H1 (cell line): ENCODE measurements around the gene KIT. TPM values are rescaled to one million over a fixed set of nuclear protein-coding genes. Genes with fewer than 3 reads are reported as not detected.
A peak's percentile ranks its signal among the peaks of the same experiment; 100 is the strongest.

ENCODE experiments used
- CREB1 ChIP-seq: IDR thresholded peaks from 2 replicates; pipeline ENCODE4 v1.6.1; 2012; ENCODE audit warnings: inconsistent platforms
- POU5F1 ChIP-seq: IDR thresholded peaks from 2 replicates; pipeline ENCODE4 v1.6.1; 2011; ENCODE audit warnings: low read depth, mild to moderate bottlenecking, low read length, moderate library complexity
- RXRA ChIP-seq: IDR thresholded peaks from 2 replicates; pipeline ENCODE4 v1.6.1; 2011; ENCODE audit warnings: low read depth, mild to moderate bottlenecking, low read length, moderate library complexity; ENCODE audit not compliant: insufficient read depth
- SP1 ChIP-seq: IDR thresholded peaks from 2 replicates; pipeline ENCODE4 v1.6.1; 2011; ENCODE audit warnings: low read depth, low read length
- TBP ChIP-seq: IDR thresholded peaks from 2 replicates; pipeline ENCODE4 v1.6.1; 2011; ENCODE audit warnings: low read depth, low read length, improper control_type of control experiment
- YY1 ChIP-seq: IDR thresholded peaks from 2 replicates; pipeline ENCODE4 v1.6.1; 2011; ENCODE audit warnings: low read depth, mild to moderate bottlenecking, low read length
- polyA plus RNA-seq, 7 experiments: library from polyadenylated mRNA; depleted of rRNA in 3 of 7; stranded (reverse) in 5 of 7; unstranded in 2 of 7; fragments of >200 nt in 5 of 7; fragments of 200-250 nt in 2 of 7; gene quantifications; 1 replicate in 5 of 7; 2 replicates in 1 of 7; 4 replicates in 1 of 7; pipeline versions ENCODE4 v1.2.1 to v1.2.3, GENCODE V29; 2011 to 2013; ENCODE audit warnings: missing spikeins in 2 of 7, mixed read lengths in 2 of 7
- total RNA-seq: library from RNA; stranded (reverse); fragmentation: NEBNext Ultra II Directional; extraction: Animal tissue kit (Norgen Biotek cat#: 25700); gene quantifications from 2 replicates; pipeline ENCODE4 v1.2.1, GENCODE V29; 2021
- TF ChIP-seq, protein P1 (sequence below): fragments of 300-600 bp; sonication (generic); IDR thresholded peaks from 2 replicates; pipeline ENCODE4 v1.7.1; 2012; ENCODE audit warnings: low read length, moderate library complexity, mild to moderate bottlenecking, inconsistent platforms; ENCODE audit not compliant: insufficient replicate concordance

Gene KIT
- total and polyA plus RNA-seq, 2 of the 8 experiments (the other 6 are each of a cell fraction or from before 2014, with no cell fraction given): 14.4 to 24.8 TPM

DNA sequence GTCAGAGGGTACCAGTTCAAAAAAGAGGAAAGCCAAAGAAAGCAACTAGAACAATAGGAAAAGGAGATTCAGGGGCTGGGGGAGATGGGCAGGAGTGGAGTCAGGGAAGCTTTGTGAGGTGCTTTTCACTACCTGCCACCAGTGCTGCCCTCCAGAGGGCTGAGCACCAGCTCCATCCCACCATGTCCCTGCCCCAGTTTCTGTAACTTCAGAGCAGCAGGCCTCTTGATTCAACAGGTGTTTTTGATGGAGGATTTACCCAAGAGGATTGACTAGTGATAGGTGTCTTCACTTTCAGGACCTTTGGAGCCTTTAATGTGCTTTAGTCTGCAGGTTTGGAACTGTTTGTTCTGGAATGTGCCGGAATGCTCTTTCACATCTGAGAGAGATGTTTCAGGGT lies 12.1 kb downstream of the KIT start (continued):
- TF ChIP-seq, protein P1, sequence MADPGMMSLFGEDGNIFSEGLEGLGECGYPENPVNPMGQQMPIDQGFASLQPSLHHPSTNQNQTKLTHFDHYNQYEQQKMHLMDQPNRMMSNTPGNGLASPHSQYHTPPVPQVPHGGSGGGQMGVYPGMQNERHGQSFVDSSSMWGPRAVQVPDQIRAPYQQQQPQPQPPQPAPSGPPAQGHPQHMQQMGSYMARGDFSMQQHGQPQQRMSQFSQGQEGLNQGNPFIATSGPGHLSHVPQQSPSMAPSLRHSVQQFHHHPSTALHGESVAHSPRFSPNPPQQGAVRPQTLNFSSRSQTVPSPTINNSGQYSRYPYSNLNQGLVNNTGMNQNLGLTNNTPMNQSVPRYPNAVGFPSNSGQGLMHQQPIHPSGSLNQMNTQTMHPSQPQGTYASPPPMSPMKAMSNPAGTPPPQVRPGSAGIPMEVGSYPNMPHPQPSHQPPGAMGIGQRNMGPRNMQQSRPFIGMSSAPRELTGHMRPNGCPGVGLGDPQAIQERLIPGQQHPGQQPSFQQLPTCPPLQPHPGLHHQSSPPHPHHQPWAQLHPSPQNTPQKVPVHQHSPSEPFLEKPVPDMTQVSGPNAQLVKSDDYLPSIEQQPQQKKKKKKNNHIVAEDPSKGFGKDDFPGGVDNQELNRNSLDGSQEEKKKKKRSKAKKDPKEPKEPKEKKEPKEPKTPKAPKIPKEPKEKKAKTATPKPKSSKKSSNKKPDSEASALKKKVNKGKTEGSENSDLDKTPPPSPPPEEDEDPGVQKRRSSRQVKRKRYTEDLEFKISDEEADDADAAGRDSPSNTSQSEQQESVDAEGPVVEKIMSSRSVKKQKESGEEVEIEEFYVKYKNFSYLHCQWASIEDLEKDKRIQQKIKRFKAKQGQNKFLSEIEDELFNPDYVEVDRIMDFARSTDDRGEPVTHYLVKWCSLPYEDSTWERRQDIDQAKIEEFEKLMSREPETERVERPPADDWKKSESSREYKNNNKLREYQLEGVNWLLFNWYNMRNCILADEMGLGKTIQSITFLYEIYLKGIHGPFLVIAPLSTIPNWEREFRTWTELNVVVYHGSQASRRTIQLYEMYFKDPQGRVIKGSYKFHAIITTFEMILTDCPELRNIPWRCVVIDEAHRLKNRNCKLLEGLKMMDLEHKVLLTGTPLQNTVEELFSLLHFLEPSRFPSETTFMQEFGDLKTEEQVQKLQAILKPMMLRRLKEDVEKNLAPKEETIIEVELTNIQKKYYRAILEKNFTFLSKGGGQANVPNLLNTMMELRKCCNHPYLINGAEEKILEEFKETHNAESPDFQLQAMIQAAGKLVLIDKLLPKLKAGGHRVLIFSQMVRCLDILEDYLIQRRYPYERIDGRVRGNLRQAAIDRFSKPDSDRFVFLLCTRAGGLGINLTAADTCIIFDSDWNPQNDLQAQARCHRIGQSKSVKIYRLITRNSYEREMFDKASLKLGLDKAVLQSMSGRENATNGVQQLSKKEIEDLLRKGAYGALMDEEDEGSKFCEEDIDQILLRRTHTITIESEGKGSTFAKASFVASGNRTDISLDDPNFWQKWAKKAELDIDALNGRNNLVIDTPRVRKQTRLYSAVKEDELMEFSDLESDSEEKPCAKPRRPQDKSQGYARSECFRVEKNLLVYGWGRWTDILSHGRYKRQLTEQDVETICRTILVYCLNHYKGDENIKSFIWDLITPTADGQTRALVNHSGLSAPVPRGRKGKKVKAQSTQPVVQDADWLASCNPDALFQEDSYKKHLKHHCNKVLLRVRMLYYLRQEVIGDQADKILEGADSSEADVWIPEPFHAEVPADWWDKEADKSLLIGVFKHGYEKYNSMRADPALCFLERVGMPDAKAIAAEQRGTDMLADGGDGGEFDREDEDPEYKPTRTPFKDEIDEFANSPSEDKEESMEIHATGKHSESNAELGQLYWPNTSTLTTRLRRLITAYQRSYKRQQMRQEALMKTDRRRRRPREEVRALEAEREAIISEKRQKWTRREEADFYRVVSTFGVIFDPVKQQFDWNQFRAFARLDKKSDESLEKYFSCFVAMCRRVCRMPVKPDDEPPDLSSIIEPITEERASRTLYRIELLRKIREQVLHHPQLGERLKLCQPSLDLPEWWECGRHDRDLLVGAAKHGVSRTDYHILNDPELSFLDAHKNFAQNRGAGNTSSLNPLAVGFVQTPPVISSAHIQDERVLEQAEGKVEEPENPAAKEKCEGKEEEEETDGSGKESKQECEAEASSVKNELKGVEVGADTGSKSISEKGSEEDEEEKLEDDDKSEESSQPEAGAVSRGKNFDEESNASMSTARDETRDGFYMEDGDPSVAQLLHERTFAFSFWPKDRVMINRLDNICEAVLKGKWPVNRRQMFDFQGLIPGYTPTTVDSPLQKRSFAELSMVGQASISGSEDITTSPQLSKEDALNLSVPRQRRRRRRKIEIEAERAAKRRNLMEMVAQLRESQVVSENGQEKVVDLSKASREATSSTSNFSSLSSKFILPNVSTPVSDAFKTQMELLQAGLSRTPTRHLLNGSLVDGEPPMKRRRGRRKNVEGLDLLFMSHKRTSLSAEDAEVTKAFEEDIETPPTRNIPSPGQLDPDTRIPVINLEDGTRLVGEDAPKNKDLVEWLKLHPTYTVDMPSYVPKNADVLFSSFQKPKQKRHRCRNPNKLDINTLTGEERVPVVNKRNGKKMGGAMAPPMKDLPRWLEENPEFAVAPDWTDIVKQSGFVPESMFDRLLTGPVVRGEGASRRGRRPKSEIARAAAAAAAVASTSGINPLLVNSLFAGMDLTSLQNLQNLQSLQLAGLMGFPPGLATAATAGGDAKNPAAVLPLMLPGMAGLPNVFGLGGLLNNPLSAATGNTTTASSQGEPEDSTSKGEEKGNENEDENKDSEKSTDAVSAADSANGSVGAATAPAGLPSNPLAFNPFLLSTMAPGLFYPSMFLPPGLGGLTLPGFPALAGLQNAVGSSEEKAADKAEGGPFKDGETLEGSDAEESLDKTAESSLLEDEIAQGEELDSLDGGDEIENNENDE: no peak
- TF ChIP-seq TBP (no peak), RXRA (no peak), YY1 (0 out of 2 replicates have a peak, but pooled peaks have one; percentile 30), SP1 (no peak), POU5F1 (no peak), CREB1 (no peak)
